ENCODE measurements around the gene WDR46.
"Not testable (repeated sequence)": the region's sequence is repeated elsewhere in the genome, so short reads cannot be mapped to it uniquely, and the experiment has no call there.

WDR46 gene

DNA sequence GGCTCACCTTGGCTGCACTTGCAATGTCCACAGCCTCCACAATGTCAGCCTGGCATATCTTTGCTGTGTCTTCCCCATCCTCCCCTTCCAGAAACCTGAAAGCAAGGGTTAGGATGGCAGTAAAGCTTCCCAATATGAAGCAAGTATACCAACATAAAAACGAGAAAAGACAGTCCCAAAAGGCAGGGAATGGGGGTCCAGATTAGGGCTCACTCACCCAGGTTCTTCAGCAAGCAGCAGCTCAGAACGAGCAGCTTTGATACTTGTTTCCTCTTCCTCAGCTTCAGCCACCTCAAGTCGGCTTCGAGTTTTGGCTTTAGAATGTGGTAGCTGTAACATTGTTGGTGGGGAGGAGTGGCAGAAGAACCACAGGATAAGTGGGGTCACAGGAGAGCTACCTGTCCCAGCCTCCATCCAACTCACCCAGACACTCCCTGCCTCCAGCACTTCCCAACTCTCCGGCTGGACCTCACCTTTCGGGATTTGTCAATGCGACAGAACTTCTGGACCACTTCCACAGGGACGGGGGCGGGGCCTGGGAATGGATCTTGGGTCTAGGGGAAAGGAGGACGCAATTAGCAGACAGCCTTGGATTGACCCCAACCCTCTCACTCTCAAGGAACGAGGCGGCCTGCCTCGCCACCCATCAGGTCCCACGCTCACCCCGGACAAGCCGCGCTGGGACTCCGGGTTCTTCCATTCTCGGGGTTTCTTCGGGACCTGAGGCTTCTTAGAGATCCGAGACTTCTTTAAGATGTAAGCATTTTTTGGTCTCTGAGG, 708 bp downstream of the WDR46 start:
- no peak for DNase-seq (ENCODE audit: low spot score)

DNA sequence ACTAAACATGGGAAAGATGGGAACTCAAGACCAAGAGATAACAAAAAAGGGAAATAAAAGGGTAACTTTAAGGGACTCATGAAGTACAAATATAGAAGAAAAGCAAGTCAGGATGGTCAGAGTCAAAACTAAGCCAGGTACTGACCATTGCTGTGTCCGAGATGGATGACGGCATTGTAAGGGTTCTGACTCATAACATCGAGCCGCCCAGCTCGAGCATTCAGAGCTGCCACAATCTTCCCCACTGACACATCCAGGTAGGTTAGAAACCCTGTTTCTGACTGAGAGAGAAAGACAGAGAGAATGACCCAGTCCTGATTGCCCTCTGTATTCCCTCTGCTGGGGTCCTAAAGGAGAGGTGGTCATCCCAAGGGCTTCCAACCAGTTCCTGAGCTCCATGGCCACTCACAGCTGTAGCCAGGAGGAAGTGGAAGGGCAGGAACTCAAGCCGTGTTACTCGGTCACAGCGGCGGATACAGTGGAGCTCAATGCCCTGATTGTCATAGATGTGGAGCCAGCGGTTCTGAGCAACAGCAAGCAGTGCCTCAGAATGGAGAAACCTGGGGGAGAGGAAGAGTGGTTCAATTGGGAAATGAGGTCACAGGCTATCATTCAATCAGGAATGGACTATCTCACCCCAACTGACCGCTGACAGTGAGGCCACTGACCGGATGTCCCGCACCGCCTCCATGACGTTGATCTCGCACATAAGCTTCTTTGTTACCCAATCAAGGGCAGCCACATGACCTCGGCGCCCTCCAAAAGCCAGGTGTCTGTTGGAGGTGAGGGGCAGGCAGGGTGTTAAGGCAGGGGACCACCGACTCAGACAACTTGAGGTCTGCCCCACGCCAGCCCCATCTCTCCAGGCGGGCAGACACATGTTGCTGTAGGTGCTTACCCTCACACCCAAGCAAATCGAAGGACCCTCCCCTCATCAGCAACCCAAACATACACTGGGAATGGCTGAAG, 1.8 kb downstream of the WDR46 start:
- DNase-seq (ENCODE audit: low spot score) = no peak

DNA sequence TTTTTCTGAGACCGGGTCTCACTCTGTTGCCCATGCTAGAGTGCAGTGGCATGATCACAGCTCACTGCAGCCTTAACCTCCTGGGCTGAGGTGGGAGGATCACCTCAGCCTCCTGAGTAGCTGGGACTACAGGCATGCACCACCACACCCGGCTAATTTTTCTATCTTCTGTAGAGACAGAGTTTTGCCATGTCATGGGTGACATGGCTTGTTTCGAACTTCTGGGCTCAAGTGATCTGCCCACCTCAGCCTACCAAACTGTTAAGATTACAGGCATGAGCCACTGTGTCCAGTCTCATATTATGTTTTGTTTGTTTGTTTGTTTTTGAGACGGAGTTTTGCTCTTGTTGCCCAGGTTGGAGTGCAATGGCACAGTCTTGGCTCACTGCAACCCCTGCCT, 3.8 kb downstream of the WDR46 start:
- not testable (repeated sequence) for DNase-seq (ENCODE audit: low spot score)

DNA sequence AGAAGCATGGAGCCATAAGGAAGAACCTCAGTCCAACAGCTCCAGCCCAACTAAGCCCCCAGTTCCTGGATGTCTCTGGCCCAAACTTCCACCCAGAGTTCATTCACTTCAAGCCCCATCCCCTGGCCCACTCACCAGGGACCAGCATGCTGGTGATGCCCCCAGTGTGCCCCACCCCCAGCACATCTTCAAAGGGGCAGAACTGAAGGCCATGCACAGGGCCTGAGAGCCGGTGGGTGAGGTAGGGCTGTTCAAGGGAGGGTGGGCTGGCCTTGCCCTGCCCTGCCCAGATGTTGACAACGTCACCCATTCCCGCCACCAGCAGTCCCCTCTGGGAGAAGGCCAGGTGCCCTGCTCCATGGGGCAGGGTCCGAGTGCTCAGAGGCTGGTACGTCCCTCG, 8.5 kb downstream of the WDR46 start:
- DNase-seq (ENCODE audit: low spot score) = no peak

DNA sequence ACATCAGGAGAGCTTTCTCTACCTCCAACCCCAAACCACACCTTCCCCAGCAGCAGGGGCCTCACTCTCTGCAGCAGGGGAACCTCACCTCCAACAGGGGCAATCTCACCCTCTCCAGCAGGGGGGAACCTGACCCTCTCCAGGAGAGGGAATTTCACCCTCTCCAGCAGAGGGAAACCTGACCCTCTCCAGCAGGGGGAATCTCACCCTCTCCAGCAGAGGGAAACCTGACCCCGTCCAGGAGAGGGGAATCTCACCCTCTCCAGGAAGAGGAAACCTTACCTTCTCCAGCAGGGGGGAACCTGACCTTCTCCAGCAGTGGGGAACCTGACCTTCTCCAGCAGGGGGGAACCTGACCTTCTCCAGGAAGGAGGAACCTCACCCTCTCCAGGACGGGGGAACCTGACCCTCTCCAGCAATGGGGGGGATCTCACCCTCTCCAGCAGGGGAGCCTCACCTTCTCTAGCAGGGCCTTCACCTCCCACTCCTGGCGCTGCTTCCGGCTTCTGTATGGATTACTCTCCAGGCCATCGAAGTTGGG, 9.0 kb downstream of the WDR46 start:
- DNase-seq (ENCODE audit: low spot score) = no peak

DNA sequence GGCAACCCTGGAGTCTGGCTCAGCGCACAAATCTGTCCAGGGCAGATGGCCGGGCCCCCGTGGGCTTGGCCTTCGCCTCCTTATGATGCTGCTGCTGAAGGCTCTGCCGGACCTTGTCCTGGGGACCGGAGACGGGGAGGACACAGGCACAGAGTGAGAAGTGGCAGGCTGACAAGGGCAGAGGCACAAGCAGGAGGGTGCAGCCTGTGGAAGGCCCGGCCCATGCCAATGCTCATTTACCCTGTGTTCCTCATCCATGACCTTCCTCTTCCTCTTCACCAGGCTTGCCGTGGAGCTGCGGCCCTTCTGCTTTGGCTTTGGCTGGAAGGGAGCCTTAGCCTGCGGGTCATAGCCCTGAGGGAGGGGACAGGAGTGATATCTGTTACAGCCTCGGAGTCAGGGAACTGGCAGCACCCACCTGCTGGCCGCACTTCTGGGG, 9.8 kb downstream of the WDR46 start:
- no peak for DNase-seq (ENCODE audit: low spot score)

DNA sequence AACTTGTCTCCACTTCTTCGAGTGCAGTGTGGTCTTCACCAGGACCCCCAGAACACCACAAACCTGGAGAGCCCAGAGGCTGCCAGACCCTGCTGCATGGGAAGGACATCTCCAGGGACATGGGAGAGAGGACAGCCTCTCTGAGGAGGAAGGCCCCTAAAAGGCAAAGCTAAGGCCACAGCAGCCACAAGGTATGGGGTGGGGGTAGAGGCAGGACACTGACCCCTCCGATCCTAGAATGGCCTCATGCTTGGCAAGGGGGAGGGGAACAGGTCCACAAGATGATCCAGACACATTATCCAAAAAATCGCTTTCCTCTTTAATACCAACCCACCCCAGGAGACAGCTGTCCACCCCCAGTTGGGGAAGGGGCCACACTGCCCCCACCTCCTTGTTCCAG, 10.2 kb downstream of the WDR46 start:
- no peak for DNase-seq (ENCODE audit: low spot score)

DNA sequence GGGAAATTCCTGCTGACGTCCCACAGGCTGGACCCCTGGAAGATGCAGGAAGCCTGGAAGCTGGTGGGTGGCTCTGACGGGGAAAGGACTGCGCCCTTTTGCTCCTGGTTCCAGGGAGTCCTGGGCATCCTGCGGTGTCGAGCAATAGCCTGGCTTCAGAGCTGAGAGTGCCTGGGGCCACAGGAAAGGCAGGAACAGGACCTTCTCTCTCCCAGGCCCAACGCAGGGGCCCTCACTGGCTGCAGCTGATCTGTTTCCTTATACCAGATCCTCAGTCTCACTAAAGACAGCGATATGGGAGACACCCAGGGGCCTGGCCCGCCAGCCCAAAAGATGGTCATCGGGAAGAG, 10.7 kb downstream of the WDR46 start:
- no peak for DNase-seq (ENCODE audit: low spot score)

DNA sequence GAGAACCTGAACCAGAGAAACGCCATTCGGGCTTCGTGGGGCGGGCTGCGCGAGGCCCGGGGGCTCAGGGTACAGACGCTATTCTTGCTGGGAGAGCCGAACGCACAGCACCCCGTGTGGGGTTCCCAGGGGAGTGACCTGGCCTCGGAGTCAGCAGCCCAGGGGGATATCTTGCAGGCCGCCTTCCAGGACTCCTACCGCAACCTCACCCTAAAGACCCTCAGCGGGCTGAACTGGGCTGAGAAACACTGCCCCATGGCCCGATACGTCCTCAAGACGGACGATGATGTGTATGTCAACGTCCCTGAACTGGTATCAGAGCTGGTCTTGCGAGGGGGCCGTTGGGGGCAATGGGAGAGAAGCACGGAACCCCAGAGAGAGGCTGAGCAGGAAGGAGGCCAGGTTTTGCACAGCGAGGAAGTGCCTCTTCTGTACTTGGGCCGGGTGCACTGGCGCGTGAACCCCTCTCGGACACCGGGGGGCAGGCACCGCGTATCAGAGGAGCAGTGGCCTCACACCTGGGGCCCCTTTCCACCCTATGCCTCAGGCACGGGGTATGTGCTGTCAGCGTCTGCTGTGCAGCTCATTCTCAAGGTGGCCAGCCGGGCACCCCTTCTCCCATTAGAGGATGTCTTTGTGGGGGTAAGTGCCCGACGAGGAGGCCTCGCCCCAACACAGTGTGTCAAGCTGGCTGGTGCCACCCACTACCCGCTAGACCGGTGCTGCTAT, 11.2 kb downstream of the WDR46 start:
- peak; percentile 33 for DNase-seq (ENCODE audit: low spot score)

DNA sequence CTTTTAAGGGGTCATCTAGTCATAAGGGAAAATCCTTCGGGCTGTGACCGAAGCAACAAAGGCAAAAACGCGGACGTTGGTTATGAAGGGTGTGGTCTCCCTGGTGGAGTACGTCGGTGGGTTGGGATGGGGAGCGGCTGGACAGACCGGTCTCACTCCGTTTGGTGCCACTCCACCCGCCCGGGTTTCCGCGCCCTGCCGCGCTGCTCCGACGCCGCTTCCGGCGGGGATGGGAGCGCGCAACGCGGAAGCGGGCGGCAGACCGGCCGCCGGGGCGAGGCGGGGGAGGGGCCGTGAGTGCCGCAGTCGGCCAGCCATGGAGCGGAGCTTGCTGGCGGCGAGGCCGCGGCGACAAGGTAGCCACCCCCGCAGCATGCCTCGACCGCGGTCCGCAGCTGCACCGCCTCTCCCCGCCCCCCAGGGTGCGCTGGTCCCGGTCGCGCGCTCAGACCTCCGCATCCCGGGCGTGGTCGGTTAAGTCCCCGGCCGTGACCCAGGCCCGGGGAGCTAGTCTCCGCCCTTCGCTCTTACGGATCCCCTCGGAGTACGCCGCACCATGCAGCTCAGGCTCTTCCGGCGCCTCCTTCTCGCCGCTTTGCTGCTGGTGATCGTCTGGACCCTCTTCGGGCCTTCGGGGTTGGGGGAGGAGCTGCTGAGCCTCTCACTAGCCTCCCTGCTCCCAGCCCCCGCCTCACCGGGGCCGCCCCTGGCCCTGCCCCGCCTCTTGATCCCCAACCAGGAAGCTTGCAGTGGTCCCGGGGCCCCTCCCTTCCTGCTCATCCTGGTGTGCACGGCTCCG, 12.0 kb downstream of the WDR46 start, which contains the start of gene B3GALT4:
TSS of gene B3GALT4 (plus strand) at position 260 of the 799 bp plus-strand sequence. CDS start at position 557, 297 bp downstream.
- DNase-seq (ENCODE audit: low spot score) = peak; percentile 83

DNA sequence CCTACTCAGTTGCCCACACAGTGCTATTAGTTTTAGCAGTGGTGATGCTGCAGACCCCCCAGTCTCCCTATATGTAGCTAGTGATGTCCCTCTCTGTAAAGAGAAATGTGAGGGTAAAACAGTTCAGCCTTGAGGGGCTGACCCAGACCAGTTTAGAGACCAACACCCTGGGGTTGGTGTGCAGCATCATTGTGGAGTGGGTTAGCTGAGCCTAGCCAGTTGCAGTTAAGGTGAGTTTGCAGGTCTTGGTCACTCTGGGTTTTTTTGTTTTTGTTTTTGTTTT, 12.5 kb downstream of the WDR46 start:
- no peak for DNase-seq (ENCODE audit: low spot score)

DNA sequence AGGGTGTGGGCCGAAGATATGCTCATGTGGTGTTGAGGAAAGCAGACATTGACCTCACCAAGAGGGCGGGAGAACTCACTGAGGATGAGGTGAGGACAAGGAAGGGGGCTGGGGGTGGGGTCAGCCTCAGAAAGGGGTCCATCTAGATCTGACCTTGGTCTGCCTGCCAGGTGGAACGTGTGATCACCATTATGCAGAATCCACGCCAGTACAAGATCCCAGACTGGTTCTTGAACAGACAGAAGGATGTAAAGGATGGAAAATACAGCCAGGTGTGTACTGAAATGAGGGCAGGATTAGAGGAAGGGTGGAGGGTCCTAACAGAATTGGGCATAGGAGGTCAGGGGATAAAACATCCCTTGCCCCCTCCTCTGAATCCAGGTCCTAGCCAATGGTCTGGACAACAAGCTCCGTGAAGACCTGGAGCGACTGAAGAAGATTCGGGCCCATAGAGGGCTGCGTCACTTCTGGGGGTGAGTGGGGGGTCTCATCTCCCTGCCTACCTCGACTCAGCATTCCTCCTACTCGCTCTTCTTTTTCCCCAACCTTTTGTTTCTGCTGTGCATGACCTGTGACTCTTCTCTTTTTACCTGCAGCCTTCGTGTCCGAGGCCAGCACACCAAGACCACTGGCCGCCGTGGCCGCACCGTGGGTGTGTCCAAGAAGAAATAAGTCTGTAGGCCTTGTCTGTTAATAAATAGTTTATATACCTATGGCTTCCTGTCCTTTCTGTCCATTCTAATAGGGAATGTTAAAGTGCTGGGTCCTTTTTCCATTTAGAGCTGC, 13.1 kb downstream of the WDR46 start:
- peak; percentile 33 for DNase-seq (ENCODE audit: low spot score)

DNA sequence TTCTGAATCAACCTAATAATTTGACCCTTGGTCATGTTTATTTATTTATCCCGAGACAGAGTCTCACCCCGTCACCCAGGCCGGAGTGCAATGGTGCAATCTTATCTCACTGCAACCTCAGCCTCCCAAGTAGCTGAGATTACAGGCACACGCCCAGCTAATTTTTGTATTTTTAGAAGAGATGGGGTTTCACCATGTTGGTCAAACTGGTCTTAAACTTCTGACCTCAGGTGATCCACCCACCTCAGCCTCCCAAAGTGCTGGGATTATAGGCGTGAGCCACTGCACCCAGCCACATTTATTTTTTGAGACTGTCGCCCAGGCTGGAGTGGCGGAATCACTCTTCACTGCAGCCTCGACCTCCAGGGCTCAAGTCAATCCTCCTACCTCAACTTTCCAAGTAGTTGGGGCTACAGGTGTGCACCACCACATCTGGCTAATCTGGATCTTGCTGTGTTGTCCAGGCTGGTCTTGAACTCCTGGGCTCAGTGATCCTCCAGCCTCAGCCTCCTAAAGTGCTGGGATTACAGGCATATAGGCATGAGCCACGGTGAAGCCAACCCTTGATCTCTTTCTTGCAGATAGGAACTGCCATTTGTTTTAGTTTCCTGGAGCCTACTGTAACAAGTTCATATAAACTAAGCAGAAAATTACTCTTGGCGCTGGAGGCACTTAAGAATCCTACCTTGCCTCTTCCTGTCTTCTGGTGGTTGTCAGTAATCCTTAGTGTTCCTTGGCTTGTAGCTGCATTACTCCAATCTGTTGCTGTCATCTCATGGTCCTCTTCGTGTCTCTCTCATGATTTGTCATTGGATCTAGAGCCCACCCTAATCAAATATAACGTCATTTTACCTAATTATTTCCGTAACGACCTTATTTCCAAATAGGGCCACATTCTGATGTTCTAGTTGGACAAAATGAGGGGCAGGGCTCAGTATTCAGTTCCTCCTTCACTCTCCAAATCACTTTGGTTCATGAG, 14.8 kb downstream of the WDR46 start:
- no peak for DNase-seq (ENCODE audit: low spot score)

DNA sequence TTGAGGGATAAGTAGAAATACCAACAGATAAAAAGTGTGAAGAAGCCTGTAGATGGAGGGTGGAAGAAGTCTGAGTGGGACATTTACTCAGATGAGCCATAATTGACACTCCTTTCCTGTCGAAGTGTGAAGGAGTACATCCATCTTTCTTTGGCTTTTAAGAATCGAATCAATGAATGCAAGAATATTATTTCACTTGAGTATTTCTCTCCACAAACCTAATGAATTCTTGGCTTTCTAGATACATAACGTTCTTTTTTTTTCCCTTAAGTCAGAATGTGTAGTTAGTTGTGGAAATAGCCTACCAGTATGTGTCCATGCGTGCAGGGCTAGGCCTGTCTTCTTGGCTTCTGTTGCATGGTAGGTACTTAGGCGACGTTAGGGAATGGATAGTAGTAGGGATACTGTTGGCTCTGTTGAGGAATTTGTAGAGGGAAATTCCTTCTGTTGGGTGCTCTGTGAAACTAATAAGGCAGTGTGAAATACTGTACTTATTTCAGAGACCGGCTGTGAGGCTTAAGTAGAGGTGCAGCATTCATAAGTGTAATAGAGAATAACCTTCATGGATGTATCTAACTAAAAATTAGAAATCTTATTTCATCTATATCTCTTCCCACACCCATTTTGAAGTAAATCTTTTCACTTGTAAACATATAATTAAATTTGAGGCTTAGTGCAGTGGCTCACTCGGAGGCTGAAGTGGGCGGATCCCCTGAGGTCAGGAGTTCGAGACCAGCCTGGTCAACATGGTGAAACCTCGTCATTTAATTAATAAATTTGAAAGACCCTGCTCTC, 15.7 kb downstream of the WDR46 start:
- DNase-seq (ENCODE audit: low spot score) = no peak

DNA sequence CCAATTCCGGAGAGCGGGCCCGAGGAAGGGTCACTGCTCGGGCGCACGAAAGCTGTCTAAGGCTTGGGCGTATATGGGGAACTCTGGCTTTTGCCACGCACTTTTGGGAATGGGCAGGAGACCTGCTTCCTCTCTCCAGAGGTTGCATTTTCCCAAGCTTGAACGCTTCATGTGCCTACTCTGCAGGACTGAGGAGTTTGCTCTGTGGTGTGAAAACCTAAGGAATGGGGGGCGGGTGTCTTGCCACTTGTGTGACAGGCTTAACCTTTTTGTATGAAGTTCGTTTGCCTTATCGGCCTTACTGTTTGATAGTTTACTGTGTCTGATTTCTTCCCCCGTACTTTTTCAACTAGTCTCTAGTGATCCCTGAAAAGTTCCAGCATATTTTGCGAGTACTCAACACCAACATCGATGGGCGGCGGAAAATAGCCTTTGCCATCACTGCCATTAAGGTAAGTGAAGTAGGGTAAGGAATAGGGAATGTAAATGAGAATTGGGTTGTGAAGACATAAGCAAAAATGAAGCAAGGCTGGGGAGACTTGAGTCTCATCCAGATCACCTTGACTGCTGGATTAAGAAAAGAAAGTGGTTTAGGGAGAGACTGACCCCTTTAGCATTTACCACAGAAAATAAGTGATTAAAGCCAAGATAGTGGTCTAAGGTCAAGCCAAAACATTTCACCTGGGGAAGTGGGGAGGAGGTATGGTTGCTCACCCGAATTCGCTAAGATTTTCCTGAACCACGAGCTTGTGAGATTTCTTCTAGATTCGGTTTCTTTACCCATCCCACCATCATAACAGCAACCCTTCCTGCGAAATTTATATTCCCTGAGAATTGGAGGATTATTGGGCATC, 16.5 kb downstream of the WDR46 start:
- DNase-seq (ENCODE audit: low spot score) = no peak

DNA sequence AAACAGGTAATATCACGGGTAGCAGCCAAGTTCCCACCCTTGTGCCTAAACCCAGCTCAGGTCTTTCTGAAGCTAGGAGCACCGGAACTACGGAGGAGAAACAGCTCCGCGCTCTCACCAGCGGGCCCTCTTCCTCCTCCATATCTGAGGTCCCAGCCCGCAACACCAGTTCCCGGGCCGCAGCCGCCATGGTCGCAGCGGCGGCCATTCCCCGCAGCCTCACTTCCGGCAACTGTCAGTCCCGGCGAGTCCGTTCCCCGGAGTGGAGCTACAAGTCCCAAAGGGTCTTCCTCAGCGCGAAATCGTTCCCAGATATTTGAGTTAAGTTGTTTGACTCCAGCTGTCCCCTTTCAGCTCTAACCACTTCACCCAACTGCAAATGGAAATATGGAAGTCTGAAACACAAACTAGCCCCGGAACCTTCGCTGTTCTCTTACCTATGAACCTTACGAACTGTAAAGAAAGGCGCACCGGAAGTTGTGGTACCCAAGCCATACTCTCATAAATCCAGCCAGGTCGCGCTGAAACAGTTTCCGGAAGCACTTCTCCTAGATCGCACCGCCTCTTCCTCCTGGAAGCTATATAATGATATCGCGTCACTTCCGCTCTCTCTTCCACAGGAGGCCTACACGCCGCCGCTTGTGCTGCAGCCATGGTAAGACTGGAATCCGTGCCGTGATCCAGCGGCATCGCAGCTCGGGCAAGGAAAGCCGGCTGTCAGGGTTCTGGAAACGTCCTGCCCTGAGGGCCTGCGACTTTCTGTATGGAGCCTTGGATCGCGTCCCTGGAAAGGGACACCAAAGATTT, 17.4 kb downstream of the WDR46 start, which contains the start of the genes RPS18 and VPS52:
TSS of gene RPS18 (plus strand) at position 608 of the 807 bp plus-strand sequence. CDS start at position 653, 45 bp downstream.
TSS of gene VPS52 (minus strand) at position 409 of the 807 bp plus-strand sequence. CDS start at position 208, 201 bp downstream.
- DNase-seq (ENCODE audit: low spot score) = peak; percentile 97

DNA sequence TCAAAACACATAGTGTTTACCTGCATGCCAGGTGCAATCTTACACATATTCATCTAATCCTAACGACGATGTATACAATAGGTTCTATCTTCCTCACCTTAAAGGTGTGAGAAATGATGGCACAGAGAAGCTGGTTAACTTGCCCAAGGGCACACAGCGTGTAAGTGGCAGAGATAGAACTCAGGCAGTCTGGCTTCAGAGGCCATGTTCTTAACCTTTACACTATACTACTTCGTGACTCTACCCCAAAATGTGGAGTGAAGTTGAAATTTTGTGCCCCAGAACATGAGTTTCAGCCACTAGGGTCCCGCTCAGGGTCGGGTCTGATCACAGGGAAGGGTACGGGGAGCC, 17.9 kb downstream of the WDR46 start:
- no peak for DNase-seq (ENCODE audit: low spot score)
